Activated T-cell treated with anti-CD3 and anti-CD28 coated beads for 48 hours (primary cell): ENCODE data around the gene SLC22A5.
"Not testable (repeated sequence)": the region's sequence is repeated elsewhere in the genome, so short reads cannot be mapped to it uniquely, and the experiment has no call there.

ENCODE experiments used
- DNase-seq: peaks from one replicate; pipeline ENCODE4 v3.0.0-alpha.2; 2020; ENCODE audit warnings: low read depth

The SLC22A5 gene

DNA sequence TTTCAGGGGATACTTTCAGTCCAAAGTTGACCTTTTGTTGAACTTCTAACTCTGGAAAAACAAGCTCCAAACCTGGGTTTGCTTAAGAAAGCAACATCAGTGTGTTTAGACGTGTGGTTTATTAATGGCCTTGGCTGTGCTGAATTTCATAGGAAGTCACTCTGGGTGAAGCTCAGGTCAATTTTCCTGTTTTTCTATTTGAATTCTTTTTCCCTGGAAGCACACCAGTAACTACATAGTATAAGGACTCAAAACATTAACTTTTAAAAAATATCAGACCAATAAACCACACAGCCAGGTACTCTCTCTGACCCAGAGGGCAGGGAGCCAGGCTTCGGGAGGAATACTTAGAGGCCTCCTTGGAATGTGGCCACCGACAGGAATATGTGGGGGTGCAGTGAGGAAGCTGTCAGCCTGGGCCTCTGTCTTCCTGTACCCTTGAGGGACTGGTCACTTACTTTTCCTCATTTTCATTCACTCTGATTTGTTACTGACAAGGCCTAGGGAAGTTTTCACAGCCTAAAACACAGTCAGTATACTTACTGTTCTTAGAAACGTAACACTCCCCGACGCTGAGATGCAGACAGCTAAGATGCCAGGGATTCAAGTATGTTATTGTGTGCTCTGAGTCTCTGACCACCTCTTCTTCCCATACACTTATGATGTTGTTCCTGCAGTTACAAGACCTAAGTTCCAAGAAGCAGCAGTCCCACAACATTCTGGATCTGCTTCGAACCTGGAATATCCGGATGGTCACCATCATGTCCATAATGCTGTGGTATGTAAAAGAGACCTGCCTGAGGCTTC lies 18.9 kb downstream of the SLC22A5 start:
- no peak for DNase-seq

DNA sequence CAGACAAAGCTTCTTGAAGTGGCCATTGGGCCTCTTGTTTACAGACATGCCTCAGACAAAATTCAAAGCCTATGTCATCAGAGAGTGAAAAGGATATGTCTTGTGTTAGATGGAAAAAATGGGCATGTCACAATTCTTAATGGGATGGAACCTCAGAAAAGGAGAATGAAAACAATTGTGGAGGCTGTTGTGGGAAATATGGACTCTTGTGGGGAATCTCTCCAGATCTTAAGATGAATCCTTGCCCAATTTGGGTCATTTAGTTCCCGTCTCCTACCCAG lies 19.5 kb downstream of the SLC22A5 start:
- DNase-seq = no peak

DNA sequence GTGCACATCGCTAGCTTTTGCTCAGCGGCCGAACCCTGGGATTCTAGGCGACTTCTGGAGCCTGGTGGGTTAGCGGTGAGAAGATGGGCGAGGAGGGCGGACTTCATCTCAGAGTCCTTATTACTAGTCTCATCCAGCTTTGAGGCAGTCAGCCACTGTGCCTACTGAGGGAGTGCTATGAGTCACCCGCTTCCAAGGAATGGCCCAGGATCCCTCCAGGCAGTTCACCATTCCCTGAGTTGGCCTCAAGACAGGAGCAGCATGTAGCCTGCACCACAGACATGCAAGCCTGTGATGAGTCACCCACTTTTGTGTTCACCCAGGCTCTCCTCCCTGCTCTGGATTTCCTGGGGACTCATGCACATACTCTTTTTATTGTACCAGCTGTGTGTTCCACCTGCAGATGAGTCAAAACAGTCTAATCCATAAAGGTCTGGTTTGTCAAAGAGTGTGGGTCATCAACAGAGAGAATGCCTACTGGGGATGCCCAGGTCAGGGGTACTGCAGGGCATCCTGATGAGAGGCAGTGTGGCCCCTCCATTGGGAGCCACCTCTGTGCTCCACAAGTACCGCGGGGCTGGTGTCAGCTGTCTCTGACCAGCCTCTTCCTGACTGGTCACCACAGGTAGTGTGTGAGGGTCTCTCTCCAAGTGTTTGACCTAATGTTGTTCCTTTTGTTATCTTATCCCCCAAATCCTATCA lies 20.2 kb downstream of the SLC22A5 start:
- DNase-seq = no peak

DNA sequence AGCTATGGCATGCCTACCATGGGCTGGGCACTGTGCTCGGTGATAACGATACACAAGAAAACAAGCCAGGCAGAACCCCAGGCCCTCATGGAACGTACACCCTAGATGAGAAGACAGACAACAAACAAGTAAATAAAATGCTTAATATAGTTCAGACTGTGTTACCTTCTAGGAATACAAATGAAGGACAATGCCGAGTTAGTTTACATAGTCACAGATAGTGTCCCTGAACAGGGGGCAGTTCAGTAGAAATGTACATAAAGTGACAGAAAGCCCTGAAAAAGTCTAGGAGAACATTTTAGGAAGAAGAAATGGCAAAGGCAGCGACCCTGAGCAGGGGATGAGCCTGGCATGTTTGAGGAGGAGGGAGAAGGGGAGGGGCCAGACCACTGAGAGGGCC lies 21.7 kb downstream of the SLC22A5 start:
- DNase-seq = no peak

DNA sequence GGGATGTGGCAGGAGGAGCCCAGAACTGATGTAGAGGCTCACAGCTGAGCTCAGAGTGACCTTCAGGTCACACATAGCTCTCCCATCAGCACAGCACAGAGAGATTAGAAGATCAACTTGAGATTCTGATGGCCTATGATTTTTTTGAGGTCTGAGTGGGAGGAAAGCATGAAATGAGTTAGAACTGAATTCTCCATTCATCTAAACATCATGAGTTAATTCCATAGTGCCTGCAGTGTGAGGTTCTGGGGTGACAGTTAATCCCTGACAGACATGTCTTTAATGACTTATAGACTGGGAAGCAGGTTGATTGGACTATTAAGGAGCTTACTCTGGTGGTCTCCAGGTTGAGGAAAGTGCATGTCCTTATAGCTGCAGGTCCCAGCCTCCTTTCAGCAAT lies 22.4 kb downstream of the SLC22A5 start:
- no peak for DNase-seq

DNA sequence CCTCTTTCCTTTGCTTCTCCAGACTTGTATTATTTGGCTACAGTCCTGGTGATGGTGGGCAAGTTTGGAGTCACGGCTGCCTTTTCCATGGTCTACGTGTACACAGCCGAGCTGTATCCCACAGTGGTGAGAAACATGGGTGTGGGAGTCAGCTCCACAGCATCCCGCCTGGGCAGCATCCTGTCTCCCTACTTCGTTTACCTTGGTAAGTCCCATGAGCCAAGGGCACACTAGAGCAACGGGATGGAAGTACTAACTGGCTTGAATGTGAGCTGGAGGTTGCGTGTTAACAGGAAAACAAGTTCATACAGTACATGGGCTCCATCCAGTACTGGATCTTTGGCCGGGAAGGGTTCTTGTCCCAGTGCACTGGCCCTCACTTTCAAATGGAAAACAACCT lies 22.9 kb downstream of the SLC22A5 start:
- no peak for DNase-seq

DNA sequence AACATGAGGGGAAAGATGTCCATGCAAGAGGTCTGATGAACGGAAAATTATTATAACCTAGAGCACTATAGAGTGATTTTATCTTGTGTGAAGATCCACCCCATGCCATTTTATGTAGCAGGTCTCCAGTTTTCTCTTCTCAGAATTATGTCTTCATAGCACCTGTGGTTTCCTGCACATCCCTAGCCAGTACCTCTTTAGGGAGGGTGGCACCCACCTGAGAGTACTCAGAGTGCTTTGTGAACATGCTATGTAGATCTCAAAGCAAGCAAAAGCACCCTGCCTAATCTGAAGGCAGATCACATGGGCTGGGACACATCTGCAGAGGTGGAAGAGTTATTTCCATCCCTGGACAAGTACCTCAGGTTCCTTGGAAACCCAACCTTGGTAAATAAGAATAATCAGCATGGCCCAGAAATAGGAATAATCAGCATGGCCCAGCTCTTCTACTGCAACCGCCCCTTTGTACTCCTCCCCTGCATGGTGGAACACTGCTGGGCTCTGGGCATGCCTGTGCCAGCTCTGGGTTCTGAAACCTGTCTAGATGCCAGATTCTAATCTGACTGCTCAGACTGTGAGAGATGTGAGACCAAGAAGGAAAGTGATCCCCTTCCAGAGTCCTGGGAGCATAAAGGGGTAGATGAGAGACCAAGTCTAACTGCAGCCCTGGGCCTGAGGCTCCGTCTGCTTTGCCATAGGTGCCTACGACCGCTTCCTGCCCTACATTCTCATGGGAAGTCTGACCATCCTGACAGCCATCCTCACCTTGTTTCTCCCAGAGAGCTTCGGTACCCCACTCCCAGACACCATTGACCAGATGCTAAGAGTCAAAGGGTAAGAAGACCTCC lies 23.7 kb downstream of the SLC22A5 start:
- DNase-seq = no peak

DNA sequence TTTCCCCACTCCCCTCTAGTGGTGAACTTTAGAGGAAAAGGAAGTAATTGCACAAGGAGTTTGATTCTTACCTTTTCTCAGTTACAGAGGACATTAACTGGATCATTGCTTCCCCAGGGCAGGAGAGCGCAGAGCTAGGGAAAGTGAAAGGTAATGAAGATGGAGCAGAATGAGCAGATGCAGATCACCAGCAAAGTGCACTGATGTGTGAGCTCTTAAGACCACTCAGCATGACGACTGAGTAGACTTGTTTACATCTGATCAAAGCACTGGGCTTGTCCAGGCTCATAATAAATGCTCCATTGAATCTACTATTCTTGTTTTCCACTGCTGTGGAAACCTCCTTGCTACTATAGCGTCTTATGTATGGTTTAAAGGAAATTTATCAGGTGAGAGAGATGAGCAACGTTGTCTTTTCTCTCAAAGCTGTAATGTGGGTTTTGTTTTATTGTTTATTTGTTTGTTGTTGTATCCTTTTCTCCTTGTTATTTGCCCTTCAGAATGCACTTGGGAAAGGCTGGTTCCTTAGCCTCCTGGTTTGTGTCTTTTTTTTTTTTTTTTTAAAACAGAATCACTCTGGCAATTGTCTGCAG lies 25.3 kb downstream of the SLC22A5 start:
- no peak for DNase-seq

DNA sequence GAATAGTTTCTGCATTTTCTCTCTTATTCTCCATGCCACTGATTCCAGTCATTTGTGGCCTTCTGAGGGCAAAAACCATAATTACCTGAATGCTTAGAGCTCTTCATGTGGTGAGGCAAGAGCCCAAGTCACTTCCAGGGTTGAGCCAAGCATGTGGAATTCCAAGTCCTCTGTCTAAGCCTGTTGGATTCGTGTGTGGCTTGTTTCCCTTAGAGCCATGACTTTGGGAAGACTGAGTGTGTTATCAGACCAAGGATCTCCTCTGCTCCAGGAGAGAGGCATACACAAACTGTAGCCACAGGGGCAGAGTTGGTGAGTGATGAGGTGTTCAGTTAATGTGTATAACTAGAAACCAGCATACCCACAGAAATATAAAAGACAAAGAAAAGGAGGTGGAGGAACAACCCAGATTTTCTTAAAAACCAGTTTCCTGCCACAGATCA lies 27.1 kb downstream of the SLC22A5 start:
- DNase-seq = no peak

DNA sequence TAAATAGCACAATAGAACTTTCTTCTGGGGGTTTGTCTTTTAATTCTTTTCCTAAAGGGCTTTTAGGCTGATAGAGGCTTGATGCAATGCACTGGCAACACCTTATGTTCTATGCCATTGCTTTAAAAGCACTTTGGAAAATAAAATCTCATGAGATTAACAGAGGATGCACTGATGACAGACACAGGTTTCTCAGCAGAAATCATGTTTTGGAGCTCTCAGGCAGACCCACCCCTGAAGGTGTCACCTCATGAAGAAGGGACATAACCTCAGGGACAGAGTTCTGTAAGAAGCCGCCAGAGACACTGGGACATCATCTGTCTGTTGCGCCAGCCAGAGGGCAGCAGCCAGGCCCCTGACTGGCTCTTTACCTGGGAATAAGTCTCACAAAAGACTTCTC lies 27.7 kb downstream of the SLC22A5 start:
- DNase-seq = no peak

DNA sequence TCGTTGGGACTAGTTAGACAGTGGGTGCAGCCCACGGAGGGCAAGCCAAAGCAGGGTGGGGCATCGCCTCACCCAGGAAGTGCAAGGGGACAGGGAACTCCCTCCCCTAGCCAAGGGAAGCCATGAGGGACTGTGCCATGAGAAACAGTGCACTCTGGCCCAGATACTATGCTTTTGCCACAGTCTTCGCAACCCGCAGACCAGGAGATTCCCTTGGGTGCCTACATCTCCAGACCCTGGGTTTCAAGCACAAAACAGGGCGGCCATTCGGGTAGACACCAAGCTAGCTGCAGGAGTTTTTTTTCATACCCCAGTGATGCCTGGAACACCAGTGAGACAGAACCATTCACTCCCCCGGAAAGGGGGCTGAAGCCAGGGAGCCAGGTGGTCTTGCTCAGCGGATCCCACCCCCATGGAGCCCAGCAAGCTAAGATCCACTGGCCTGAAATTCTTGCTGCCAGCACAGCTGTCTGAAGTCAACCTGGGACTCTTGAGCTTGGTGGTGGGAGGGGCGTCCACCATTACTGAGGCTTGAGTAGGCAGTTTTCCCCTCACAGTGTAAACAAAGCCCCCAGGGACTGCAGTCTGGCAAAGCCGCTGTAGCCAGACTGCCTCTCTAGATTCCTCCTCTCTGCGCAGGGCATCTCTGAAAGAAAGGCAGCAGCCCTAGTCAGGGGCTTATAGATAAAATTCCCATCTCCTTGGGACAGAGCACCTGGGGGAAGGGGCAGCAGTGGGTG lies 28.6 kb downstream of the SLC22A5 start:
- DNase-seq = not testable (repeated sequence)

DNA sequence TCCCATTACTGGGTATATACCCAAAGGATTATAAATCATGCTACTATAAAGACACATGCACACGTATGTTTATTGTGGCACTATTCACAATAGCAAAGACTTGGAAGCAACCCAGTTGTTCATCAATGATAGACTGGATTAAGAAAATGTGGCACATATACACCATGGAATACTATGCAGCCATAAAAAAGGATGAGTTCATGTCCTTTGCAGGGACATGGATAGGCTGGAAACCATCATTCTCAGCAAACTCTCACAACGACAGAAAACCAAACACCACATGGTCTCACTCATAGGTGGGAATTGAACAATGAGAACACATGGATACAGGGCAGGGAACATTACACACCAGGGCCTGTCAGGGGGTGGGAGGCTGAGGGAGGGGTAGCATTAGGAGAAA lies 34.5 kb downstream of the SLC22A5 start:
- not testable (repeated sequence) for DNase-seq

DNA sequence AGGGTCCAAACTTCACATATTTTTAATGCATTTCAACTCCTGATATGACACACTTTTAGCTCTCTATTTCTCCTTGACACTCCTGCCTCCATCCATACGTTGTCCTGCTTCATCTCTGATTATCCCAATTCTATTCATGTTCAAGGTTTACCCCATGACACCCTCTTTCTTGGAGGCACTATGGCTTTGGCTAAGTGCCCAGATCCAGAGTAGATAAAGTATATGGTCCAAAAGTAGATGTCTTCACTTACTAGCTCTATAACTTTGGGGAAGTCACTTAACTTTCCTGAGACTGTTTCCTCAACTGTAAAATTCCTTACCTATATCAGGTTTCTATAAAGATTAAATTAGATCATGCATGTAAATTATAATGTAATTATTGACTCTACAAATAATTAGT lies 36.1 kb downstream of the SLC22A5 start:
- DNase-seq = no peak

DNA sequence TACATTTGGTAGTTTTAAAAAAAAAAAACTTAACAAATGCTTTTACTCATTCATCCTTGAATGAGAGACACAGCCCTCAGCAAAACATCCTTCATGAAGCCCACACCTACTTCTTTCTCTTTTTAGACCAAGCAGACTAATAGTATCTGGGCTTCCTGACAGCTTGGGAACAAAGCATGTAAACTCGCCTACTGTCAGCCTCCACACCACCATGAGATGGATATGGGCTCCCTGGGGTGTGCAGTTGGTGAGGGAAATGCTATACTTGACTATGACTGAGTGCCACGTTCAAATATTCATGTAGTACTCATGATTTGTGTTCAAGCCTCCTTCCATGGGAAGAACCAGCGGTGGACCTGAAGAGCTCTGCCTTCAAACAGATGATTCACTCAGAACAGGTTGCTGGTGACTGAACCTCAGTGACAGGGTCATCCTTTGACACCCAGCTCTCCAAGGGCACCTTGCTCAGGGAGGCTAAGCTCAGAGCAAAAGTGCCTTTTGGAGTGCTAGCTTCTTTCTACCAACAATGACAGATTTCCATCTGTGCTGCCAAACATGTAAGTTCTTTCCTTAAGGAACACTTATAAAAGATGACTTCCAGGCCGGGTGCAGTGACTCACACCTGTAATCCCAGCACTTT lies 36.8 kb downstream of the SLC22A5 start:
- DNase-seq = no peak

DNA sequence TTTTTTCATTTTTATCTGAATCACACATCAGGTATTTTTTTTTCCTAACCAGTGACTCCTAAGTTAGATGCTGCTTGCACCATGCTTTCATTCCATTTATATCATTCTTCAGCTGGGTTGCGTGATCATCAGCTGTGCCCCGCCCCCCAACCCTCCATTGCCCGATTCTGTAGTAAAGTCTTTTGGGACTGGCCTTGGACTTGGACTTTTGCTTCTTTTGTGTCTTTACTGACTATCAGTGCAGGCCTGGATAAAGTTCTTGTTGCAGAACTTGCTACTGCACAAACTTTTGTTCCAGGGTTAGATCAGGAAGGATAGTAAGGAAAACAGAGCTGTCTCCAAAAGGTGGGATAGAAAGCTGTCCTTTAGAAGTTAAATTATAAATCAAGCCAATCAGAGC lies 38.5 kb downstream of the SLC22A5 start:
- no peak for DNase-seq

DNA sequence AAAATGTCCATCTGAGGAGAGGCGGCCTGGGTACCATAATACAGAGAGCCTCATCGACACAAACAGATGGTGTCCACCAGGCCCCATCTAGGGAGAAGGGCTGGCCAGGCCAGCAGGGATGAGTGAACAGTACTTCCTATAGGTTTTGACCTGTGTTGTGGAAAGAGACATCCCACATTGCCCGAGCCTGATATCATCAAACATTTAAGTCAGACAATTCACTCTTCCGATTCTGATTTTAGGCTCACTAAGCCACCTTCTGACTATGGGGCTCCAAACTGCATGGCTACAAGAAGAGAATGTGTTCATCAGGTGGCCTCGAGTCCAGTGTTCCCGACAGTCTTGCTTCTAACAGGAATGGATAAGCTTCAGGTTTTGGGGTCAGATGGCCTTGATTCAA lies 38.9 kb downstream of the SLC22A5 start:
- no peak for DNase-seq

DNA sequence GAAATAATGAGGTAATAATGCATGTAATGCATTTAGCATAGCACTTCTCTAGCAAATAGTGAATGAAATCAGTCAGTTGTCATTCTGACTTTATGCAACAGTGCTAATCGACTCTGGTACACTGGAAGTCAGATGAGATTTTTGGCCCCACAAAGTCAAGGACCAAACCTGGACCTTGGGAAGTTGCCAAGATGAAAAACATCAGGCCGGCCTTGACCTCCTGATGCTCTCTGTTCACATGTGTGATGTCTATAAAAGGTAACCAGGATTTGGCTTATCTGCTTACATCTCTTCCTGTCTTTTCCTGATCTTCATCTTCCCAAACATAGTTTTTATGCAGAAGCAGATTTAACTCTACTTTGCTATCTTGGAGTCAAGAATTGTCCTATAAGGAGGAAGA lies 39.5 kb downstream of the SLC22A5 start:
- DNase-seq = no peak

DNA sequence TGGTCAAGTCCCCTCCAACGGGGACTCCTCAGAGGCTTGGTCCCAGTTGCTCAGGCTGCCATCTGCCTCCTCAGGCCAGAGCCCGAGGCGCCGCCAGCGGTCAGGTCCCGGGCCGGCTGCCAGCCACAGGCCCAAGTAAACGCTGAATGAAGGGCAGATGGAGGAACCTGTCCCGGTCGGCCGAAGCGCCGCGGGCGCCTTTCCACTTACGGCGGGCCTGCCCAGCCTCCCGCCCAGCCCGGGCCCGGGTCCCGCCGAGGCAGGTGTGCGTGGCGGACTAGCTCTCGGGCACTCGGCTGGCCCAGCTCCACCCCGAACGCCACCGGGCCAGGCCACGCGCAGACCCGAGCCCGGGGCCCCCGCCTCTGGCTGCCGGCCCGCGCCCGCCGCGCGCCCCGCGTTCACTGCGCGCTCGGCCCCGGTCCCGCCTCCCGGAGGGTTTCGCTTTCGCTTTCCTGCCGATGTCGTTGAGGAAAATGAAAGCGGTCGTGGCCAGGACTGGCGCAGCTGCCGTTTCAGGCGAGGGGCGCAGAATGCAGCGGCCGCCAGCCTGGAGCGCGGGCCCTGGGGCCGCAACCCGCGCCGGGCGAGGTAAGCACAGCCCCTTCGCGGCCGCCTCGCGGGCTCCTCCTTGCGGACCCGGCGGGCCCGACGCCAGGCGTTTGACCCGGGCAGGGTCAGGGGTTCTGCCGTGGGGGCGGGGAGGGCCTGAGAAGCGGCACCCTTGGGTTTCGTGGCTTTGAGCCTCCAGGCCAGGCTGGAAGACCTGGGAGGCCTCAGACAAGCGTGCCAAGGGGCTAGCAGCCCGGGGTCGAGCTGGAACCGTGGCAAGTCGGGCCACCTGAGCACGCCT lies 41.2 kb downstream of the SLC22A5 start:
- peak; percentile 82 for DNase-seq

DNA sequence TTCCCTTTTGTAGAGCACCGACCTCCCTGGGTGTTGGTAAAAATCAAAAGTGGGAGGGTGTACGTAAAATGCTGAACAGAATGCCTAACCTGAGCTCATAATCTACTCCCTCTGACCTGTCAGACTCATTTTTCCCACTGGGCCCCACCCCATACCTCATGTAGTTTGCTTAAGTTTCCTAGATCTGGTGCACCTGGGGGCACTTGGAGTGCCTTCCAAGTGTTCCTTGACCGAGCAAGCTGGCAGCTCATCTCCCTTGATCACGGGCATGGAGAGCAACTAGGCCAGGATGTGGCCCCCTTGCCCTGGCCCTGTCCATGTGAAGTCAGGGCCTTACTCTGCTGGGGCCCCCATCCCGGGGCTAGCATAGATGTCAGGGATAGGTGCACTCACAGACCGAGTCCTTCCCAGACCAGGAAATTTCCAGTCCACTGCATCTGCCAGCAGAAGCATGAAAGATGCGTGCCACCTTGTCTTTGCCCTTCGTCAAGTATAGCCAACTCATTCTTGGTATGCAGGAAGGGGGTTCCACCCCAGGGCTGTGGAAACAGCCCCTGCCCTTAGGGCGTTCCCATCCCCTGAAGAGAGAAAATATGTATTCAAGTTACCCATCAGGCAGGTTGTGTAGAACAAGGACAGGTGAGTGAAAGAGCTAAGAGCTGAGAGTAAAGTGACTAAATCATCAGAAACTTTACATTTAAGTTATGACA lies 41.9 kb downstream of the SLC22A5 start:
- no peak for DNase-seq

DNA sequence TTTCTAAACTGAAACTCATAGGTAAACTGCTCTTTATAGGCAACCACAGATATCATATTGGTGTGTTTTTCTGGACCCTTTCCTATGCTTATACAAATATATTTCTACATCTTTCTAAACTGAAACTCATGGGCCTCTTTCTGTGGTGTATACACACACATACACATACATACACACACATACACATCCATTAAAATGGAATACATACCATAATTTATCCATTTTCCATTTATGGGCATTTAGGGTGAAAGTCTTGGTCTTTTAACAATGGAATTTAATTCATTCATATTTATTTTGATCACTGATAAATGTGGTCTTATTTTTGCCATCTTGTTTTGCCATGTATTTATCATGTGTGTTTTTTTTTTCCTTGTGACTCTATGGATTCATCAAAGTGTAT lies 44.1 kb downstream of the SLC22A5 start:
- no peak for DNase-seq
